NCI-H187 (cell line): Measurements from ENCODE around the gene RBM33.

Experiments
- DNase-seq, 2 experiments: peaks; one replicate each; lab custom pipeline; 2025; lab: John Stamatoyannopoulos, UW

RBM33 gene

GRCh38 chr7:155727616-155728015 is 83.2 kb downstream of the RBM33 start:
- no peak for DNase-seq

DNA sequence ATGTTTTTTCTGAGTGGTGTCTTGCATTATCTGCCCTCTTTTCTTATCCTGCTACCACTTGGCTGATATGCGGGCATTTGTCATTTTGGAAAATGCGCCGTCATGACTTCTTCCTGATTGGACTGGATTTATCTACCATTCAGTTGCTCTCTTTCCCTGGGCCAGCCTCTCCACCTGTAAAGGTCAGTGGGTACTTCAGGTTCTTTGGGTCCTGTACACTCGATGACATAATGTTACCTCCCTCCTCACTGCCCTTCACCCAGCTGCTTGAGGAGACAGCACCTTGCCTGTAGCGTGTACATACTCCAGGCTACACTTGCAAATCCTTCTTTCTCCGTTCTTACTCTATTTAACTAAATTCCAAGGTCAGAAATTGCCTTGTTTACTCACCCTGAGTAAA is 83.7 kb downstream of the RBM33 start:
- DNase-seq = no peak

GRCh38 chr7:155729847-155730246 is 85.4 kb downstream of the RBM33 start:
- no peak for DNase-seq

- no peak for DNase-seq
Observed at GRCh38 chr7:155731380-155731779, 86.9 kb downstream of the RBM33 start.

DNA sequence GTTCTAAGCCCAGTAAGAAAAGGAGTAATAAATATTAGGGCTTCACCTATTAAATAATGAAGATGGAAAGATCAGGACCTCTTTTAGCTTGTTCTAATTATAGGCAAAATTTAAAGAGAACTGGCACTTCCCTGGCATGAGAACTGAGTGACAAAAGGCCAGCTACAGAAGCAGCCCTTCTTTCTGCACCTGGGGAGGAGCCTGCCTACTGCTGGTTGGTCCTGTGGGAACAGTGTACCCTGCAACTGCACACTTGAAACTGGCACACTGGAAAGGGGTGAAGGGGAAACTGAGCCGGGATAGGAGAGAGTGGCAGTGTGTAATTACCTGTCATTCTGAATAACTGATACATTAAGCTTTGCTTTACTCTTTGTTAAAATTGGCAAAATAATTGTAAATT is 87.4 kb downstream of the RBM33 start:
- no peak for DNase-seq

DNA sequence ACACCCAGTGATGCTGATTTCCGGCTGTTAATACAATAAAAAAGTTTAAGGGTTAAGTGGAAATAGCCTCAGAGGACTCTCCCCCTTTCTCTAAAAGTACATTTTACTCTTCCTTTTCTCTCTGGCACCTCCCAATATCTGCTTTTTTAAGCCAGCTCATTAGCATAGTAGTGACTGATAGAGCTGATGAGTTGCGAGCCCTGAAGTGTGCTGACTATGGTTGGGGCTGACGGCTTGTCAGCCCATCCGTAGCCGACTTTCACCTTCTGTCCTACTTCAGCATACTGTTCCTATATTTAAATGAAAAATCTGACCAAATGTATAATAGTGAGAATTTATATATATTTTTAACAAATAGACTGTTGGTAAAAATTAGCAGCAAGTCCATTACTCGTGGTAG is 87.8 kb downstream of the RBM33 start:
- no peak for DNase-seq

DNA sequence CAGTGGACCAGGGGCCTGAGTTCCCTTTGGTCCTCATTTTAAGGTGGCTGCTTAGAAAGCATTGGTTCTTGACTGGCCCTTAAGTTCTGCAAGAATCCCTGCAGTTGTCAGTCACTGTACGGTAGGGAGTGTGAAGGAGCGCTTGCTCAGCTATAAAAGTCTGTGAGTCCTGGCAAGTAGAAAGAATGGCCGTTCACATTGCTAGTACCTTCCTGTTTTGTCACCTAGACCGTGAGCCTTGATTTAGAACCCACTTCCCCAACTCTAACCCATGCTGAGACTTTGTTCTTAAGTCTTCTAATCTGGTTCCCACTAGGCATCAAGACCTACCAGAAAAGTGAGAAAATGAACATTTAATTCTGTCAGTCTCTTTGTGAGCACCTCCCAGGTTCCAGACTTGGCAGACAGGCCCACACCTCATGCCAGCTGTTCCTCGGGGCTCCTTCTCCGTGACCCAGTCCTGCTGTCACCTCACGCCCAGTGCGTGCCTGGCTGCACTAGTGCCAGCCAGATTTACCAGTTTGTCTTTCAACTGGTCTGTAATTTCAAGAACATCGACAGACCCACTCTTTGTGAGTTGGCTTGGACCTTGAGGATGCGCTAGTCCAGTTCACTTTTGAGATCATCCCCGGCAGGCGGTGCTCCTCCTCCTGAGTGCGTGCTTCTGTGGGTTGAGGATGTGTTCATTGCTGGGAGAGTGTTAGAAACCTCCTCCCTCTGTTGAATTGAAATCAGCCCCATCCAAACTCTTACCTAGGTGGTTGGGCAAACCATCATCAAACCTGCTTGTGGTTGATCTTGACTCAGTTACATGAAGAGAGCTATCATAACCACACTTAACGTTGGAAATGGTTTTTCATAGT is 89.4 kb downstream of the RBM33 start:
- DNase-seq = no peak

DNA sequence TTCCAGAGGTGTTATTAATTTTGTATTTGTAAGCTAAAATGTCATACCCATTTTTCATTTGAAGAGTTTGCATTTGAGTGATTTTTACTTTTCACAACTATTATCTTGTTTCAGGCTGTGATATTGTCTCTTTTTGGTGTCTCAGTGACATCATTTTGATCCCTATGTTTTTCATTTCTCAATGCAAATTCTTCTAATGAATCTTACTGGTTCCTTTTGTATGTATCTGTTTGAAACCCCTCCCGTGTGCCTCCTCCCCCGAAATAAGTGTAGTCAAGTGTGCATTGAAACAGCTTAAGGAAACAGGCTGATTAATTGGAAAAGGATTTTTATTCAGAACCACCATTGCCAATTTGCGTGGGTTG is 90.0 kb downstream of the RBM33 start:
- DNase-seq = no peak

- DNase-seq = no peak
Observed at GRCh38 chr7:155735442-155736115, 91.1 kb downstream of the RBM33 start.

DNA sequence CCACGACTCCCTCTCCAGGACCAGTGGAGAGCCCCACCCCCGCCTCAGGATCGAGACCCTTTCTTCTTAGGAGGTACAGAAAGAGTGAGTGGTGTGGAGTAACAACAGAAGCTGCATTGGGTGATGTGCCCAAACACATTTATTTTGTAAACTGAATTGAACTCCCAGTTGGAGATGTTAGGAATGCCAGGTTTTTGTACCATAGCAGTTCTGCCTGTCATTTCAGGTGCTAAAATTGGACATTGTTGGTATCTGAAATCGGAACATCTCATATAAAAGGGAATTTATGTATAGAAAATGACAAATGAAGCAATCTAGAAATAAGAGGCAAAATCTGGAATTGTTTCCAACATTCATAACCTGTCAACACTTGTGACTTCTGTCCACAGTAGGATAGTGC is 93.1 kb downstream of the RBM33 start:
- no peak for DNase-seq

GRCh38 chr7:155738104-155738503 is 93.6 kb downstream of the RBM33 start:
- DNase-seq = no peak

DNA sequence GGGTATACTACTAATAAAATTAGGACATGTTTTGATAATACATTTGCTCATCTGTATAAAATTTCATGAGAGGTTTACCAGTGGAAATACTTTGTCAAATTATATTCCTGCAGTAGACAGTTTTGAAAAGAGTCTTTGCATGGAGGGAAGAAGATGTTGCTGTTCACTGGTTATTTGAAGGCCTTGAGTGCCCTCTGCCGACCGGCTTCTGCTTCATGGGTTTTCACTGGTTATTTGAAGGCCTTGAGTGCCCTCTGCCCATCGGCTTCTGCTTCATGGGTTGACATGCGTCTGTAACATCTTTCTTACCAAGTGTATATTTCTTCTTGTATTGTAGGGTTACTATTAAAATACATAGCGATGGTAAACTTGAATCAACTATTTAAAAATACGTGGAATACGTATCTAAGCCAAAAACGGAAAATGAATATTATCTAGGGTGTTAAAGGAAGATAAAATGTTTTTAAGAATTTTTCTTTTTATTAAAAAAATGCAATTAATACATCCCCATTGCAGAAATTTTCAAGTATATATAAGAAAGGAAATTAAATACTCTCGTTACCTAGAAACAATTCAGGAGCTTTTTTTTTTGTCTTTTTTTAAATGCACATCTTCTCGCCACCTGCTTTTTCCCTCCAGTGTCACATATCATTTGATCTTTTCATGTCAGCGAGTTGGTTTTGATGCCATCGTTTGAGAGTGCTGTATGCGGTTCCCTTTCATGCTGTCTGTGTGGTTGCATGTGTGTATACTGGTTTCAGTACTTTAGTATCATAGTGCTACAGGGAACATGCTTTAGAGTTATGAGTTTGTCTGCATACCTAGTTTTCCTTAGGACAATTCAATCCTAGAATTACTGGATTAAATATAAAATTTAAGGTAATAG is 94.4 kb downstream of the RBM33 start:
- peak in 1 of 2 experiments; percentile 26 for DNase-seq

DNA sequence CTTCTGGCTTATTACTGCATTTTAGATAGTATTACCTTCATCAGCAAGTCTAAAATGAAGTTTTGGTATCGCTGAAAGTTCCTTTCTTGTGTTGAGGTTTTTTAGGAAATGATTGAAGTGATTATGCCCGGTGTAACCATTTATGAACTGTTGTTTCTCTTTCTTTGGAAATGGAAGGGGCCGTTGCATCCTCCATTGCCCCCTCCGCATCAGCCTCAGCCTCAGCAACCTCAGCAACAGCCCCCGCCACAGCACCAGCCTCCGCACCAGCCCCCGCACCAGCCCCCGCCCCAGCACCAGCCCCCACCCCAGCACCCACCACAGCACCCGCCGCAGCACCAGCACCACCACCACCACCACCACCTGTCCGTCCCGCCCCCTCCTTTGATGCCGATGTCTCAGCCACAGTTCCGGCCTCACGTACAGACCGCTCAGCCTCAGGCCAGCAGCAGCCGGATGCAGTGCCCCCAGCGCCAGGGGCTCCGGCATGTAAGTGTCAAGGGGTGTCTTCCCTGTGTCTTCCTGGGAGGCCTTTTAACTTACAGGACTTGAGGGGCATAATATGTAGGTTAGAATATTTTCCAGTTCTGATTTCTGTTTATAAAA is 95.2 kb downstream of the RBM33 start:
- no peak for DNase-seq

DNA sequence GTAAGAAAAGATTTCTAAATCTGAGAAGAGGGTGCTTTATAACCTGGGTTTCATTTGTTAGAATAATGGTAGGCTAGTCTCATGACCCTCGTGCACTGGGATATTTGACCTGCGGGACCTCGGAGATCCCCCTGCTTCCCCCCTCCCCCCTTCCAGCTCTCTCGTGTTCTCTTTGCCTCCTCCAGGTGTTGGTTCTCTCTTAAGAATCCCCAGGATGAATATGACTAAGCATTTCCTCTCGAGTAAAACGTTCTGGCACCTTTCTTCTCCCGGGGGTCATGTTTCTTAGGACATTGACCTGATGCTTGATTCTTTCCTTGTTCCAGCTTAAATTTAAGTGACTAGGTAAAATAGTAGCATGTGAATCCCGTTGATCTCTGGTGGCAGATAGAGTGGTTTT is 96.6 kb downstream of the RBM33 start:
- DNase-seq = no peak

DNA sequence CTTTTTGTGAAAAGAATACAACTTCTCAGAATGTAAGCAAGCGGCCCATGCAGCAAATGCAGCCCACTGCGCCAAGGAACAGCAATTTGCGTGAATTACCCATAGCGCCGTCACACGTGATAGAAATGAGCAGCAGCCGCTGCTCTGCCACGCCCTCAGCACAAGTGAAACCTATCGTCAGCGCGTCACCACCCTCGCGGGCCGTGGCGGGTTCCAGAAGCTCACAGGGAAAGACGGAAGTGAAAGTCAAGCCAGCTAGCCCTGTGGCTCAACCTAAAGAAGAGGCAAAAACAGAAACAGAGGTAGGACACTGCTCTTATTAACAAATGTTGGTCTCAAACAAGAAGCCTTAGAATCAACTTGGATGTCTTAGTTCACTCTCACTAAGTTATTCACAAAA is 97.3 kb downstream of the RBM33 start:
- DNase-seq = no peak

DNA sequence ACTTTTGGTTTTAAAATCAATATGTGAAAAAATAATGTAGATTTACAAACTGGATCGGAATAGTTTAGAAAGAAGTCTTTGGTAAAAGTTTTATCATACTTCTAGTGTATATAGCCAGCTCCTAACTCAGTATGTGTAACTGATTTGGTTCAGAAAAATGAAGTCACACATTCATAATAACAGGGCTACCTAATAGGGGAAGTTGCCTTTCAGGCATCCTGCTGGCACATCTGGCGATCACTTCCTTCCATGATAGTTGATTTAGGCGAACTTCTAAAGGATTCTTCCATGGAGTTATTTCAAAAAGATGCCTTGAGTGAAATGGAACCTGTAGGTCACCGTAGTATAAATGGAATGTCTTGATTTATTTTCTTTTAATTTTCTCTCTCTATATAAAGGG is 98.7 kb downstream of the RBM33 start:
- no peak for DNase-seq

- no peak for DNase-seq
Observed at GRCh38 chr7:155744971-155745683, 100.7 kb downstream of the RBM33 start.

DNA sequence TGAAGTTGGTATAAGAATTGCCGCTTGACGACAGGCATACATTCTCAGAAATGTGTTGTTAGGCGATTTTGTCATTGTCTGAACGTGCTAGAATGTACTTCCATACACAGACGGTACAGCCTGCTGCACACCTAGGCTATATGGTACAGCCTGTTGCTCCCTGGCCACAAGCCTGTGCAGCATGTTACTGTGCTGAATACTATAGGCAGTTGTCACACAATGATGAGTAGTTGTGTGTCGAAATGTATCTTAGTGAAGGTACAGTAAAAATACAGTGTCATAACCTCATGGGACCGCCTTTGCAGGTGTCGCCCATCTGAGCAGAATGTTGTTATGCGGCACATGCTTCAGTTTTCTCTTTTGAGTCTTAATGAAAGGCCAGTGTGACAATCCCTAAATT is 101.3 kb downstream of the RBM33 start:
- DNase-seq = no peak

DNA sequence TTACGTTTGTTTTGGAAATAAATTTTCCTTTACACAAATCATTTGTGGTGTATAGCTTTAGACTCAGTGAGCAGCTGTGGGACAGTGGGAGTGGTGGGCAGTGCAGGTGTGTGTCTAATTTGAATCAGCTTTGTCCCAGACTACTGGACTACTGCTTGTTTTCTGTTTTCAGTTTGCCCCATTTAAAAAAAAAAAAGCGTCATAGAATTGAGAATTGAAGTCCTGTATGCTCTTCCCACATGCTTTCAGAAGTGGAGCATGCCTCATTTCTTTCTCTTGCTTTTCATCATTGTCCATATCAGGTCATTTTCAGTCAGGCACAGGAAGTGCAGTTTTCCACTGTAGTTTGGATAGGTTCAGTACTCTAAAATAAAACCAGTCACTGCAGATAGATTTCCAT is 101.7 kb downstream of the RBM33 start:
- DNase-seq = no peak

DNA sequence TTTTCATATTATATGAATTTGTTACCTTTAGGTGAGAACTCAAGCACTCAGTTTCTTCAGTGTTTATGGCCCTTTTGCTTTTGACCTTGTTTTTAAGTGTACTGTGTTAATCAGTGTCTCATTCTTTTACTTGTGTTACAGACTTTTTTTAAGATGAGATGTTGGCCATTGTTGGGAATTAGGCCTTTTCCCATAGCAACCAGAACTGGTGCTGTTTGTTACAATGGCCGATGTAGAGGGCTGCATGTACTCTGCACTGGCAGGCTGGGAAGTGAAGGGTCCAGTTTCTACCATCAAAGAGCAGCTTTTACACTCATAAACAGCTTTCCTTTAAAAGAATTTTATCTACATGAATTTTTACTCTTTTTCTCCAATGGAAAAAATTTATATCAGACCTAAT is 102.7 kb downstream of the RBM33 start:
- DNase-seq = no peak

GRCh38 chr7:155749578-155749977 is 105.1 kb downstream of the RBM33 start:
- DNase-seq = no peak
